ENCODE results near the gene UTF1. TPM values are rescaled to one million over a fixed set of nuclear protein-coding genes. Genes with fewer than 3 reads are reported as not detected.

The UTF1 gene, protein sequence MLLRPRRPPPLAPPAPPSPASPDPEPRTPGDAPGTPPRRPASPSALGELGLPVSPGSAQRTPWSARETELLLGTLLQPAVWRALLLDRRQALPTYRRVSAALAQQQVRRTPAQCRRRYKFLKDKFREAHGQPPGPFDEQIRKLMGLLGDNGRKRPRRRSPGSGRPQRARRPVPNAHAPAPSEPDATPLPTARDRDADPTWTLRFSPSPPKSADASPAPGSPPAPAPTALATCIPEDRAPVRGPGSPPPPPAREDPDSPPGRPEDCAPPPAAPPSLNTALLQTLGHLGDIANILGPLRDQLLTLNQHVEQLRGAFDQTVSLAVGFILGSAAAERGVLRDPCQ
- not detected for total RNA-seq

DNA sequence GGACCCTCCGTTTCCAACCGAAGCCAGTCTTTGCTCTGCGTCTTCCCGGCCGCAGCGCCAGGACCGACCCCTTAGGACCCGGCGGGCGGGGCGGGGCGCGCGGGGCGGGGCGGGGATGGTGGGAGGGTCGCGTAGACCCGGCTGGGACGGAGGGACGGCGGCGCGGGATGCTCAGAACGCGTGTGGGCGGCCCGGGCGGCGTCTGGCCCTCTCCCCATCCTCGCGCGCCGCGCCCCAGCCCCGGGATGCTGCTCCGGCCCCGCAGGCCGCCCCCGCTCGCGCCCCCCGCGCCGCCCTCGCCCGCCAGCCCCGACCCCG, at the start of gene UTF1:
UTF1 (plus strand) TSS at position 174 of the 318 bp plus-strand sequence; CDS start at position 246, 72 bp downstream.
- Histone ChIP-seq H3K9me3 (ENCODE audit: low read depth, low read length) (no peaks in the 10 kb centered on the region), H3K4me1 (ENCODE audit: insufficient read depth, low read length) (peaks cover 1% of the 10 kb centered on the region), H3K27me3 (ENCODE audit: insufficient read depth, low read length) (peaks cover 47% of the 10 kb centered on the region), H3K4me3 (ENCODE audit: low read length) (no peak within 1 kb of the TSS)

DNA sequence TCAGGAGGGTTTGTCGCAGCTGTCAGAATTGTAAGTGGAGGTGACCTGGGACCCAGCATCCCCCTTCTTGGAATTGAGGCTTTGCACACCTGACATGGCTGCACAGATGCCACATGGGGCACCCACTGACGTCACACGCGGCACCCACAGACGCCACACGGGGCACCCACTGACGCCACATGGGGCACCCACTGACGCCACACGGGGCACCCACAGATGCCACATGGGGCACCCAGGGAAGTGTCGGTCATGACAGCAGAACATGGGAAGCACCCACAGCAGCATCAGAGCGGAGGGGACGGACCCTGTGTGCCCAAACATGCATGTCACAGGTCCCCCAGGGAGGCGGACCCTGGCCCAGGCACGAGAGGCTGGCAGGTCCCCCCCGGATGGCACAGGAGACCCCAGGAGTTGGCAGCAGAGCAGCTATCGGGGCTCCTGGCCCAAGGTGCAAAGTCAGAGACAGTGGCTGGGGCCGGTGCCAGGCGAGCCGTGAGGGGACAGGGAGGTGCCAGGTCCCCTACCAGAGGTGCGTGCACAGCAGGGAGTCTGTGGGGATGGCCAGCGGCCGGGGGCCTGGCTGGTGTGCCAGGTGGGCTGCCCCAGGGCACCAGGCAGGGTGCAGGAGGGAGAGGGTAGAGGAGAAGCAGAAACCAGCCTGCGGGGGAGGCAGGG, 48.9 kb upstream of the UTF1 start:
- no peaks in the 10 kb centered on the region for H3K4me1 ChIP-seq (ENCODE audit: insufficient read depth, low read length)
- no peaks in the 10 kb centered on the region for H3K9me3 ChIP-seq (ENCODE audit: low read depth, low read length)
- no peak overlapping the region for H3K4me3 ChIP-seq (ENCODE audit: low read length)
- no peaks in the 10 kb centered on the region for H3K27me3 ChIP-seq (ENCODE audit: insufficient read depth, low read length)

DNA sequence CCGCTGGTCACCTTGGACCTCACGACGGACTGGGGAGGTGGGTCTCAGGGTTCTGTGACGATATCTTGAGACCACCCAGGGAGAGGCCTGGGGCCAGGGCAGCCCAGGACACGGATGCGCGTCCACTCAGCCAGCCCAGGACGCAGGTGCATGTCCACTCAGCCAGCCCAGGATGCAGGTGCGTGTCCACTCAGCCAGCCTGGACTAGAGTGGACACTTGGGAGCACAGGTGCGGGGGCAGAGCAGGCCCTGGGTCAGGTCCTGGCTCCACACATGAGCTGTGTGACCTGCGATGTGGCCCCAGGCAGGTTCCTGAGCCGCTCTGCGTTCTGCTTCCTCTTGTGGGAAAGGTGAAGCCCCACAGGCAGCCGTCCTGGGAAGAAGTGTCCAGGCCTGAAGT, 47.8 kb upstream of the UTF1 start:
- Histone ChIP-seq H3K9me3 (ENCODE audit: low read depth, low read length) (no peaks in the 10 kb centered on the region), H3K4me1 (ENCODE audit: insufficient read depth, low read length) (no peaks in the 10 kb centered on the region), H3K4me3 (ENCODE audit: low read length) (no peak overlapping the region), H3K27me3 (ENCODE audit: insufficient read depth, low read length) (no peaks in the 10 kb centered on the region)

DNA sequence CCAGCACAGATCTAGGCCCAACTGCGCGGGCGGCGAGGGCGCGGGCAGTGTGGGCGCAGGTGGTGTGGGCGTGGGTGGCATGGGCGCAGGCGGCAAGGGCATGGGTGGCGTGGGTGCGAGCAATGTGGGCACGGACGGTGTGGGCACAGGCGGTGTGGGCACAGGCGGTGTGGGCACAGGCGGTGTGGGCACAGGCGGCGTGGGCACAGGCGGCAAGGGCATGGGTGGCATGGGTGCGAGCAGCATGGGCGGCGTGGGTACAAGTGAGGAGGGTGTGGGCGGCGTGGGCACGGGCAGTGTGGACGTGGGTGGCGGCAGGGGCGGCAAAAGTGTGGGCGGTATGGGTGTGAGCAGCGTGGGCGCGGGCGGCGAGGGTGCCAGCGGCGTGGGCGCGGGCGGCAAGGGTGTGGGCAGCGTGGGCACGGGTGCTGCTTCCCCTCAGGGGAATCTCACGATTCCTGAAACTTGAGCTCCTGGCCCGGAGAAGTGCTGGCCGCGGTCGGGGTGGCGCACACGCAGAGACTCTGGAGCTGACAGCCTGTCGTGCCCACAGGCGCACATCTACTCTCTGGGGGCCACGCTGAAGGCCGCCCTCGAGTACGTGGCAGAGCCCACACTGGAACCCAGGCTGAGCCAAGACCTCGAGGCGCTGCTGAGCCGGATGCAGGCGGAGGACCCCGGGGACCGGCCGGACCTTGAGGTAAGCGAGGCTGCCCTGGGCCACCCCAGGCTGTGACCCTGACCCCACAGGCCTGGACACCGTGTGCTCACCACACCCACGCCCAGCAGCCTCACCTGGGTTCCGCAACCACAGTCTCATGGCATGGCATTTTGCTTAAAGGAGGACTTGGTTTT, 47.0 kb upstream of the UTF1 start:
- H3K9me3 ChIP-seq (ENCODE audit: low read depth, low read length): no peaks in the 10 kb centered on the region
- H3K4me1 ChIP-seq (ENCODE audit: insufficient read depth, low read length): no peaks in the 10 kb centered on the region
- H3K27me3 ChIP-seq (ENCODE audit: insufficient read depth, low read length): no peaks in the 10 kb centered on the region
- H3K4me3 ChIP-seq (ENCODE audit: low read length): no peak overlapping the region

DNA sequence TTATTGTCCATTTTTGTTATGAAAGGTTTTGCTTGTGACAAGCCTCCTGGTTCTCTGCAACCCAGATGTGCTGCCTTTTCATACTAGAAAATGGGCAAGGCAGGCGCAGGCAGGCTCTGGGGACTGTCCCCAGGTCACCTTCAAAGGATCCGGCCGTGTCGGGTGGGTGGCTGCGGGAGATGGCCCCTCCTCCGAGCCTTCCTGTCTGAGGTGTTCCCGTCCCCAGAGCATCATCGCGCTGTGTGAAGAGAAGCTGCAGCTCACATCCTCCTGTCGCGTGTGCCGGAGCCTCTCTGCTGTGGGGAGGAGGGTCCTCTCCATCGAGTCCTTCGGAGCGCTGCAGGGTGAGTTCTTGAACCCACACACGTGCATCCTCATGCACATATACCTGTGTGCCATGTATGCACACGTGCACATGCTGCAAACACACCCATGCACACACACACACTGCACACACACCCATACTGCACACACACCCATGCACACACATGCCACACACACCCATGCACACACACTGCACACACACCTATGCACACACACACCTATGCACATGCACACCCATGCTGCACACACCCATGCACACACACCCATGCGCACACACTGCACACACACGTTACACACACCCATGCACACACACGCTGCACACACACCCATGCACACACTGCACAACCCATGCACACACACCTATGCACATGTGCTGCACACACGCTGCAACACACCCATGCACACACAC, 46.2 kb upstream of the UTF1 start:
- no peak overlapping the region for H3K4me3 ChIP-seq (ENCODE audit: low read length)
- no peaks in the 10 kb centered on the region for H3K4me1 ChIP-seq (ENCODE audit: insufficient read depth, low read length)
- no peaks in the 10 kb centered on the region for H3K27me3 ChIP-seq (ENCODE audit: insufficient read depth, low read length)
- H3K9me3 ChIP-seq (ENCODE audit: low read depth, low read length): no peaks in the 10 kb centered on the region

DNA sequence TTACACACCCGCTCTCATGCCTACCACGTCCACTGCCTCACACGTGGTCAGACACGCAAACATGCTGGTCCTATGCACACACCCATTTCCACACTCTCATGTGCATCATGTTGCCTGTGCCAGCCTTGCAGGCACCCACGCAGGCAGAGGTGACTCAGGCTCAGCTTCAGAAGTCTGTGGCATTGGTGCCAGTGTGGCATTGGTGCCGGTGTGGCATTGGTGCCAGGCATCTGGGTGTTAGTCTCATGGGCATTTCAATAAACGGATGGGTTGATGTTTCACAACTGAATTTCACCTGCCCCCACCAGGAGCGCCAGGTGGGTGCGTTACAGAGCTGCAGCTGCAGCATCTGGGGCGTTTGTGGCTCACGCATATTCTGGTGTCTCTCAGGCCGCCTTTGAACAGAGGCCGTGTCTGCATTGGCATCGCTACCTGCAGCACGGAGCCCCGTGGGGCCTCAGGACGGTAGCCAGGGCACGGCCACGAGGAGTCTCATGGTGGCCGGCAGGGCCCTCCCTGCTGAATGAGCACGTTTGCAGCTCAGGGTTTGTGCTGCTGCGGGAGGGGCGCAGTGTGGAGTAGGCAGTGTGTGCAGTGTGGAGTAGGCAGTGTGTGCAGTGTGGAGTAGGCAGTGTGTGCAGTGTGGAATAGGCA, 45.3 kb upstream of the UTF1 start:
- H3K9me3 ChIP-seq (ENCODE audit: low read depth, low read length): no peaks in the 10 kb centered on the region
- H3K27me3 ChIP-seq (ENCODE audit: insufficient read depth, low read length): no peaks in the 10 kb centered on the region
- H3K4me3 ChIP-seq (ENCODE audit: low read length): no peak overlapping the region
- no peaks in the 10 kb centered on the region for H3K4me1 ChIP-seq (ENCODE audit: insufficient read depth, low read length)

DNA sequence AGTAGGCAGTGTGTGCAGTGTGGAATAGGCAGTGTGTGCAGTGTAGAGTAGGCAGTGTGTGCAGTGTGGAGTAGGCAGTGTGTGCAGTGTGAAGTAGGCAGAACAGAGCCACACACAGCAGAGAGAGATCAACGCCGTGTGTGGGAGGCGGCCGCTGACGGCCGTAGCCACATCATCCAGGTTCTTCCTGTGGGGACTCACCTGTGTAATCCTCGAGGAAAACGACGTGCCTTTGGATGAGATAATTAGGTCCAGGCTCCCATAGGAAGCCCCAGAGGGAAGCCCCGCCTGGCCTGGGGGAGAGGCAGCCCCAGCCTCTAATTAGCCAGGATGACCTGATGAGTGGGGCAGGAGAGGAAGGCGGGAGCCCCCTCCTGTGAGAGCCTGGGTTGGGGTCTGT, 44.6 kb upstream of the UTF1 start:
- H3K4me1 ChIP-seq (ENCODE audit: insufficient read depth, low read length): no peaks in the 10 kb centered on the region
- no peaks in the 10 kb centered on the region for H3K9me3 ChIP-seq (ENCODE audit: low read depth, low read length)
- no peaks in the 10 kb centered on the region for H3K27me3 ChIP-seq (ENCODE audit: insufficient read depth, low read length)
- H3K4me3 ChIP-seq (ENCODE audit: low read length): no peak overlapping the region

DNA sequence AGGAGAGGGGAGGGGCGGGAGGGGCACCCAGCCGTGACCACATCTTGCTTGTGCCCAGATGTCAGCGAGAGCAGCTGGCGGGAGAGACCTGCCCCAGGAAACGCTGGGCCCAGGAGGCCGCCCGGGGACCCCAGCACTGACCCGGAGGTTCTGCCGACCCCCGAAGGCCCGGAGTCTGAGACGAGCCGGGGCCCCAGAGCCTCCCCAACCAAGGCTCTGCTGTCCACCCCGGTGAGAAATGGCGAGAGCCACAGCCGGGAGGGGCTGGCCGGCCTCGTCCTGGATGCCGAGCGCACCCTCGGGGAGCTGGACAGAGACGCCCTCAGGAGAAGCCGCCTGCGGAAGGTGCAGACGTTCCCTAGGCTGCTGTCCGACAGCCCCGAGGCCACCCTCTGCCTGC, 44.1 kb upstream of the UTF1 start:
- Histone ChIP-seq H3K9me3 (ENCODE audit: low read depth, low read length) (no peaks in the 10 kb centered on the region), H3K4me3 (ENCODE audit: low read length) (no peak overlapping the region), H3K4me1 (ENCODE audit: insufficient read depth, low read length) (no peaks in the 10 kb centered on the region), H3K27me3 (ENCODE audit: insufficient read depth, low read length) (no peaks in the 10 kb centered on the region)

DNA sequence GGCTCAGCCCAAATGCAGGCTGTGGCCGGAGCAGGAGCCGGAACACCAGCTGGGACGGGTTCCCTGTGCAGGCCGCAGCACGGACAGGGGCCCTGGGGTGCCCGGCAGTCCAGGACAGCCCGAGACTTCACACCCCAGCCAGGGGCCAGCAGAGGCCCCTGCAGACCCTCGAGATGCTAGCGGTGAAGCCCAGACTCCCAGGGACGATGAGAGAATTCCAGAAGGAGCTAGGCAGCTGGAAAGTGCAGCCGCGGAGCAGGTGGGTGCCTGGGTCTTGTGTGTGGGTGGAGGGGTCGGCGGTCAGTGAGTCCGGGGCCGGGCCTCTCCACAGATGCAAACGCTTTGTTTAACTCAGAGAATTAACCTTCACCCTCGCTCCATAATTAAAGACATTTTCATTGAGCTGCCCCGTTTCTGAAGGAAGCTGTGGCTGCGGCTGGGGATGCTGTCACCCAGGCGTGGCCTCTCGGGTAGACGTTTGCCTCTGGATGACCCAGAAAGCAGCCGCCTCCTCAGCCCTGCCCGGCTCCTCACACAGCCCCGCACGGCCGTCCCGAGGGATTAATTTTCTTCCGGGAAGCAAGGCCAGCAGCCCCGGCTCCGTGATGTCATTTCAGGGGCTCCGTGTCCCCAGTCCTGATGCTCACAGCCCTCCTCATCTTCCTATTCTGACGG, 43.5 kb upstream of the UTF1 start:
- no peaks in the 10 kb centered on the region for H3K9me3 ChIP-seq (ENCODE audit: low read depth, low read length)
- H3K27me3 ChIP-seq (ENCODE audit: insufficient read depth, low read length): no peaks in the 10 kb centered on the region
- H3K4me1 ChIP-seq (ENCODE audit: insufficient read depth, low read length): no peaks in the 10 kb centered on the region

DNA sequence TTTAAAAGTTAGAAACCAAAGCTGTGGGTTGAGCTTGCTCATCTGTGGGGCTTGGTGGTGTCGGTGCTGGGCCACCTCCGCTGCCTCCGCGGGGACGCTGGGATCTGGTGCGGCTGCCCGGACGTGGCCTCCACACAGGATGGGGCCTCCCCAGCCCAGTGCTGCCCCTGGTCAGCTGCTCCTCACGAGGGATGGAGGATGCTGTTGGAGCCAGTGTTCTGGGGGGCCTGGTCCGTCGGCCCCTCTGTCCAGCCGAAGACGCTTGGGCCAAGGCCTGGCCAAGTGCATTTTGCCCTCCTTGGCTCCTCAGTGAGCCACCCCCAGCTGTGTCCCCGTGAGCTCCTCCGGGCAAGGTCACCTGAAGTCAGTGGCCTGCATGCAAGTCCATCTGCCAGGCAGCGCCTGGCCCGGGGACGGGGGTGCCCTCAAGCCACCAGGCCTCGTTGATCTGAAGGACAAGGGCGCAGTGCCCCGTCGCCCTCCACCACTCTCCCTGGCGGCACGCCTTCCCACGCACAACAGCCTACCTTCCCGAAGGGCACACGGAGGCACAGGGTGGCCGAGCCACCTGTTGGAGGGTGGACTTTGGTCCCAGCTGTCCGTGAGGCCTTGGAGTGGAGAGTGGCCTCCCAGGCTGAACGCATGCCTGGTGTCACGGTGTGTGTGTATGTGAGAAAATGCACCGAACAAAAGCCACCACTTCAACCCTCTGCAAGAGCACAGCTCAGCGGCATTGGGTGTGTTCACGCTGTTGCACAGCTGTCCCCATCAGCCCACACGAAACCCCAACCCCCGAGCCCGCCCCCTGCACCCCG, 42.7 kb upstream of the UTF1 start:
- no peaks in the 10 kb centered on the region for H3K9me3 ChIP-seq (ENCODE audit: low read depth, low read length)
- H3K4me3 ChIP-seq (ENCODE audit: low read length): no peak overlapping the region
- no peaks in the 10 kb centered on the region for H3K27me3 ChIP-seq (ENCODE audit: insufficient read depth, low read length)
- H3K4me1 ChIP-seq (ENCODE audit: insufficient read depth, low read length): no peaks in the 10 kb centered on the region

More for the DNA sequence above, 43.5 kb upstream of the UTF1 start:
- H3K4me3 ChIP-seq (ENCODE audit: low read length): no peak overlapping the region

DNA sequence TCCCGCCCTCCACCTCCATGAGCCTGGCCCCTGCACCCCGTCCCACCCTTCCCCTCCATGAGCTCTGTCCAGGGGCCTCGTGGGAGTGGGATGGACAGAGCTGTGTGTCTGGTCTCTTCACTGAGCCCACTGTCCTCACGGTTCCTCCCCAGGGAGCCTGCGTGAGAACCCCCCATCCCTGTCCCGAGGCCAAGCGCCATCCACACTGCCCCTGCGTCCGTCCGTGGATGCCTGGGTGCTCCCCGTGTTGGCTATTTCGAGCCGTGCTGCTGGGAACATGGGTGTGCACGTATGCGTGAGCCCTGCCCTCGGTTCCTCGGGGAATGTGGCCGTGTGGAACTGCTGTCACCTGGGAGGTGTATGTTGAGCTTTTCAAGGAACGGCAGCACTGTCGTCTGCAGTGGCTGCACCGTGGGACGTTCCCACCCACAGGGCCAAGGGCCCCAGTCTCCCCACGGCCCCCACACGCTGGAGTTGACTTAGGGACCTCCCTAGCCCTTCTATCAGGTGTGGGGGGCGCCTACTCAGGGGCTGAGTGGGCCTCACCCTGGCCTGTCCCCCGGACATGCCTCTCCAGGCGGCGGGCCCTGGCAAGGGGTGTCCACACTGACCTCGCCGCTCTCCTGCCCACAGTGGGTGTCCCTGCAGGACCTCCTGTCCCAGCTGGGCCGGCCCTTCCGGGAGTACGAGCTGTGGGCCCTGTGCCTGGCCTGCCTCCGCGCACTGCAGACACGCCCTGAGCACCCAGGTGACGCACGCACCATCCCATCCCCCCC, 41.9 kb upstream of the UTF1 start:
- Histone ChIP-seq H3K4me3 (ENCODE audit: low read length) (no peak overlapping the region), H3K9me3 (ENCODE audit: low read depth, low read length) (no peaks in the 10 kb centered on the region), H3K4me1 (ENCODE audit: insufficient read depth, low read length) (no peaks in the 10 kb centered on the region), H3K27me3 (ENCODE audit: insufficient read depth, low read length) (no peaks in the 10 kb centered on the region)

DNA sequence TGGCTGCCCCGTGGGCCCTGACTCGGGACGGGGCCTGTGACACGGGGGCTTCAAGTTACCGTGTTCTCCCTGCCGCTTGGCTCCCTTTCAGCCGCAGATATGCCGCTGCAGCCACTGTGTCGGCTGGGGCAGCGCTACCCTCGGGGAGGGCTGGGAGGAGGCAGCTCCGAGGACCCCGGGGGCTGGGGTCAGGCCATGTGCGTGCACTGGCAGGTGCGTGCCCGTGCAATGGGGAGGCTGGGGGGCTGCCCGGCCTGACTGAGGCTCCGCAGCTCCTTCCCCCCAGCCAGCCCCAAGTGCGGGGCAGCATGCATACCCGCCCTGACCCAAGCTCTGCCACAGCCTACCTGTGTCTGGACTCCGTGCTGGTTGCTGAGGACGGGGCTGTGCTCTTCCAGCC, 40.8 kb upstream of the UTF1 start:
- H3K4me1 ChIP-seq (ENCODE audit: insufficient read depth, low read length): no peaks in the 10 kb centered on the region
- H3K4me3 ChIP-seq (ENCODE audit: low read length): no peak overlapping the region

DNA sequence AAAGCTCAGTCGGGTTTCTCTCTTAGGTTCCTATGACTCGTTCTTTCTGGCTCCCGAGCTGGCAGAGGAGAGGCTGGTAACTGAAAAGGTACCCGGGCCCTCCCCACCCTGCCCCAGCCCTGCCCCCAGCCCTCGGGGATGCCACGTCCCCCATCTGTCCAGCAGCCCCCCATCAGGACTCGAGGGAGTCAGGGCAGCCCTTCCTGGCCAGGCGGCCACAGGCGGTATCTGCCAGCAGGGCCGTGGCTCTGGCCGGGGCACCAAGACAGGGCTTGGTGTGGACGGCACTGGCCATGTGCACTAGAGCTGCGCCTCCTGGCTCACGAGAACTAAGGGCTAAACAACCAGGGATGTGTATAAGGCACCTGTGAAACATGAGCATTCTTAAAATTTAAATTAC, 40.3 kb upstream of the UTF1 start:
- no peaks in the 10 kb centered on the region for H3K4me1 ChIP-seq (ENCODE audit: insufficient read depth, low read length)
- no peak overlapping the region for H3K4me3 ChIP-seq (ENCODE audit: low read length)
- H3K27me3 ChIP-seq (ENCODE audit: insufficient read depth, low read length): no peaks in the 10 kb centered on the region
- no peaks in the 10 kb centered on the region for H3K9me3 ChIP-seq (ENCODE audit: low read depth, low read length)

More for the DNA sequence above, 40.8 kb upstream of the UTF1 start:
- Histone ChIP-seq H3K9me3 (ENCODE audit: low read depth, low read length) (no peaks in the 10 kb centered on the region), H3K27me3 (ENCODE audit: insufficient read depth, low read length) (no peaks in the 10 kb centered on the region)

All from mononuclear cell (primary cell).